ENCODE results near the gene GRM2.

The GRM2 gene

GRCh38 chr3:51706788-51707731, at the start of gene GRM2:
Gene GRM2, plus strand, starts transcription at chr3:51707068. Its CDS starts 1,916 bp downstream, at chr3:51708984.
- peak; percentile 8 for DNase-seq

- no peak for DNase-seq
Observed at GRCh38 chr3:51657234-51657633, 49.6 kb upstream of the GRM2 start.

- no peak for DNase-seq
Observed at GRCh38 chr3:51659942-51660341, 46.9 kb upstream of the GRM2 start.

- no peak for DNase-seq
Observed at GRCh38 chr3:51662456-51662855, 44.4 kb upstream of the GRM2 start.

- no peak for DNase-seq
Observed at GRCh38 chr3:51668756-51669155, 38.1 kb upstream of the GRM2 start.

GRCh38 chr3:51669241-51670052, 37.4 kb upstream of the GRM2 start:
- peak; percentile 83 for DNase-seq

- no peak for DNase-seq
Observed at GRCh38 chr3:51670053-51670822, 36.6 kb upstream of the GRM2 start.

- DNase-seq = peak; percentile 94
Observed at GRCh38 chr3:51670823-51671733, 35.8 kb upstream of the GRM2 start, which contains the start of gene TEX264. Gene TEX264, plus strand, starts transcription at chr3:51671252. Its CDS starts 3,053 bp downstream, at chr3:51674305.

- peak; percentile 53 for DNase-seq
Observed at GRCh38 chr3:51671734-51672475, 35.0 kb upstream of the GRM2 start.

- no peak for DNase-seq
Observed at GRCh38 chr3:51673181-51673801, 33.6 kb upstream of the GRM2 start.

- no peak for DNase-seq
Observed at GRCh38 chr3:51673802-51674654, 32.8 kb upstream of the GRM2 start.

- DNase-seq = peak; percentile 14
Observed at GRCh38 chr3:51675201-51675611, 31.7 kb upstream of the GRM2 start.

- DNase-seq = no peak
Observed at GRCh38 chr3:51676102-51676640, 30.7 kb upstream of the GRM2 start.

GRCh38 chr3:51677358-51677757, 29.5 kb upstream of the GRM2 start:
- no peak for DNase-seq

- DNase-seq = no peak
Observed at GRCh38 chr3:51678186-51678585, 28.7 kb upstream of the GRM2 start.

- DNase-seq = no peak
Observed at GRCh38 chr3:51678641-51679040, 28.2 kb upstream of the GRM2 start.

- no peak for DNase-seq
Observed at GRCh38 chr3:51679318-51679717, 27.6 kb upstream of the GRM2 start.

- DNase-seq = no peak
Observed at GRCh38 chr3:51679777-51680176, 27.1 kb upstream of the GRM2 start.

- DNase-seq = no peak
Observed at GRCh38 chr3:51680196-51680595, 26.7 kb upstream of the GRM2 start.

All from activated CD8-positive, alpha-beta memory T cell treated with anti-CD3 and anti-CD28 coated beads, Interleukin-2, amount 50 U/mL, for 4 hours (primary cell).